CD4-positive, alpha-beta T cell treated with Interleukin-2 at 100 ng/mL for 4 hours (primary cell): ENCODE data around the gene CDH12.
"Not testable (repeated sequence)": the region's sequence is repeated elsewhere in the genome, so short reads cannot be mapped to it uniquely, and the experiment has no call there.

Experiments
- DNase-seq: peaks from one replicate; pipeline ENCODE4 v3.0.0-alpha.2; 2020; ENCODE audit warnings: low spot score

The CDH12 gene

DNA sequence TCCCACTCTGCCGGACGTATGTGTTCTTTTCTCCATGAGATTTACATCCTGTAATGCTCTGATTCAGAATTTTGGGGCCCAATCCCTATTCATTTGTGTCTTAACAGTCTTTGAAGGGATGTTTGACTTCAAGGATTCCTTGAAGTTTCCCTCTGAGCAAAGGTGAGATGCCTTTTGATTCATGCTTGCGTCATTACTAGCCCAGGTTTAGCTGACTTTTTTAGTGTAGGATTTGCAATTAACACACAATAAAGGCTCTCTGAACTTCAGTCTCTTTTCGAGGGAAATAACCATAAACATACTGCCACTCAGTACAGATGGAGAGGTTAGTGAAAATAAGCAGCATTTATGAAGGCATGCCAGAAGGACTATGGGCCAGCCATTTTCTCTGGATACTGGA, 842.3 kb downstream of the CDH12 start:
- not testable (repeated sequence) for DNase-seq

DNA sequence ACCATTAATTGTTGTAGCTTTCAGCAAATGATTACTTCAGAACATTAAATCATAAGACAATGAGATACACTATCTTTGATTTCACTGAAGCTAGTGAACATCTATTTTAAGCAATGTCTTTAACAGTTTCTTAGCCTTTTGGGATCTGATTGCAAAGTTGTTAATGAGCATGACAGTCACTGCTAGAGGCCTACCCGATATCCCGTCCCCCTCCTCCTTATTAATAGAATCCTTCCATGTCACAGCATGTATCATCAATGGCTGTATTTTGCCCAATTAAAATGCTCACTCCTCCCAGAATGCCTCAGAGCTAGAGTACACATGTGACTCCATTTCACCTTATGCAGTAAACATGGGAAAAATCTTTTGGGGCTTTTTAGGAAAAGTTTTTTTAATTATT, 852.0 kb downstream of the CDH12 start:
- DNase-seq = not testable (repeated sequence)

DNA sequence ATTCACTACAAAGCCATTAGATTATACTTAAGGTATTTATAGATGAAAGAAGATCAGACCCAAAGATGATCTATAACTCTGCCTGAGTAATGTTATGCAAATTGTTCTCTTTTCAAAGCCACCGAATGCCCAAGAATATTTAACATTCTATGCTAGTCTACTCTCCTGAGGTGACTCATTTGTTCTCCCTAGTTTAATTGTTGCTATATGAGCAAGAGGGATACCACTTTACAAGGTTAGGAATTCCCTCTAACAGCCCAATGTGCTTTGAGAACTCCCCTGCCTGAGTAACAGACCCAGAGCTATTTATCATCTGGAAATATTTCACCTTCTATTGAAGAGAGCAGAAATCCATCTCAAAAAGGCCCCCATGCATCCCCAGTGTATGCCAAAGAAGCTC, 867.3 kb downstream of the CDH12 start:
- DNase-seq = not testable (repeated sequence)

DNA sequence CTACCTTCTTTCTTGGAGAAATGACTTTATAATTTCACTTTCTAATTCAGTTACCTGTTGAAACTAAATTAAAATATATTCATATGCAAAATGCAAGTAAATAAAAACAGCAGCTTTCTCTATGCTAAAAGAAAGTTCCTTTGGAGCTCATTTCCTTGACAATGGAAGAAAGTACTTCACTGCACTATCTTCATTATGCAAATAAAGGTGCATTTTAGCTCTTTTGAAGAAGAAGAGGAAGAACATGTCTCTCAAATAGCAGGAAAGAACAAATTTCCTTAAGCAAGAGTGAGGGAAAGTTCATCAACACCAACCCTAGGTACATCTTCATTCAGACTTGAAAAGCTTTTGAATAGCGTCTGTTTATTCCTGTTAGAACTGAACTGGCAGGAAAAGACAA, 901.6 kb downstream of the CDH12 start:
- not testable (repeated sequence) for DNase-seq

DNA sequence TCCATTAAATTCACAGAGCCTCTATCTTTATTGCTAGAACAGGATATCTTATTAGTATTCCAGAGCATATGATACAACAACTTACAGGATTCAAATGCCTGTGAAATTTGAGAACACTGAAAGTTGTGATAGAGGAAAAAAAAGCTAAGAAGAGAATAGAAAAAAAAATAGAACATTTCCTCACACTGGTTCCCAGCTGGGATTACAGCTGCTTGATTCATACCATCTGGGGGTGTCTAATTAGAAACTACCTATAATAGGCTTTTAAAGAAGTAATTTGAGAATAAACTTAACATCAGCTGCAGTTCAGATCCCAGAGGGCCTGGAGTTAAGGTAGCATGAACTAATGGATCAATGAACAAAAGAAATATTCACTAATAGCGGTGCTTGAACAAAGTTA, 922.0 kb downstream of the CDH12 start:
- DNase-seq = no peak

DNA sequence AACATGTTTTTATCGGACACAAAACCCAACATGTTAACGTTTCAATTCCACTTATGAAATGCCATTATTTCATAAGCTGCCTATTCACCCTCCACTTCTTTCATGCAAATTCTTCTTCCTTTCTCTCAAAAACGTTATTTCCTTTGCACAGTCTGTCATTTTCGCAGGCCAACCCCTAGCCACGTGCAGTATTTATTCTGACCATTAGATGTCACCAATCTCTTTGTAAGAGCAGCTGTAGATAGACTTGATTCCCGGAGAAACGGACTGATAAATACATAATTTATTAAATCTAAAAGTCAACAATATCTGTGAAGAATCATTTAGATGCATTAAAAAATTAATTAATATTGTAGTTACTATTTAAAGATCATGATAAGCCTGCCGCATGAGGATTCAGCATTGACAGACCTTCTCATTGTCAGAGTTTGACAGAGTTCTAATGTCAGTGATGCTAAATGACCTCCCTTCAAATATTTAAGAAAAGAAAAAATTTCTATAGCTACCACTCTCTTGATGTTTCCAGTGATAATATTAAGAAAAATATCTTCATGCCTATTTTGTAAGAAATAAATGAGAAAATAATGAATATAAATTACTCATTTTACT, 933.6 kb downstream of the CDH12 start:
- no peak for DNase-seq

DNA sequence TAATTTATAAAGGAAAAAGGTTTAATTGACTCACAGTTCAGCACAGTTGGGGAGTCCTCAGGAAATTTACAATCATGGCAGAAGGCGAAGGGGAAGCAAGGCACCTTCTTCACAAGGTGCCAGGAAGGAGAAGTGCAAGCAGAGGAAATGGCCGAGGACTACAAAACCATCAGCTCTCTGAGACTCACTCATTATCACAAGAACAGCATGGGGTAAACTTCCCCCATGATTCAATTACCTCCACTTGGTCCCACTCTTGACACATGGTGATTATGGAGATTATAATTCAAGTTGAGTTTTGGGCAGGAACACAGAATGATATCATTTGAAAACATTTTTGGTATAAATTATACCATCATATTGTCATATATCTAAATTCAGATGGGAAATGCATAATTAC, 934.7 kb downstream of the CDH12 start:
- DNase-seq = no peak

DNA sequence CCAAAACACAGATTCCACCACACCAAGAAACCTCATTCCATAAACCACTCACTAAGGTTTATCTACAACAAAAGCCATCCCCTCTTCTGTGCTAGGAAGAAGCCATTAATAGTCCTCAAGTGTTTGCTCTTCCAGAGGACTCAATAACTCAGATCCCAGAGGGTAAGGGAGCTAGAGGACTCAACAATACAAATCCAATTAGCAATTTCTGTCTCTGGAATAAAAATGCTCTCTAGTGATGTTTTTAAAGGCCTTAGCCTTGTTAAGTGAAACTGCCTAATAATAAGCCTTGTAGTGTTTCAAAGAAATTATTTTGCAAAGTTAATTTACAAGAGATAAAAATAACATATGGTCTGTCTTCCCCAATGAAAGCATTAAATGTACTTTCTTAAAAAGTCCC, 942.4 kb downstream of the CDH12 start:
- no peak for DNase-seq

DNA sequence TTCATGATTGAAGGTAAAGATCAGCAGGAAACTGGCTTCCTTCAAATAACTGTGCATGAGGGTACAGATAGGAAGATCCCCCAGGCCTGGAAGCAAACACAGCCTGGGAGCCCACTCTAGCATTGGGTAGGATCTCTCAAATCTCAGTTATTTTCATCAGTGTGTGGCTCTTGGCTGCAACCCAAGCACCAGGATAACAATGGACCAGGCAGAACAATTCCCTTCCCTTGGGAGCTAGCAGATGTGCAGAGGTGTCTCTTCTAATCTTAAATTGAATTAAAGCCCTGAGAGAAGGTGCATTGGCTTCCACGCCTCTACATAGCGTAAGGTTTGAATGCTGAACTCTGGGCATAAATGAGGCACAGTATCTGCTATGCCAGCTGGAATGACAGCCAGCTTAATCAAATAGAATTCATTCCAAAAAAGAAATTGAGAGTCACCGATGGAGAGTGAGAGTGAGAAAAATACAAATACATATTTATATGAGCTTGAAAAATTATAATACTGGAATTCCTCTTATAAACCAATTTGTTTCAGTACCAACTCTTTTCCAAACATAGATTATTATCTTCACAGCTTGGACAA, 957.3 kb downstream of the CDH12 start:
- DNase-seq = no peak

DNA sequence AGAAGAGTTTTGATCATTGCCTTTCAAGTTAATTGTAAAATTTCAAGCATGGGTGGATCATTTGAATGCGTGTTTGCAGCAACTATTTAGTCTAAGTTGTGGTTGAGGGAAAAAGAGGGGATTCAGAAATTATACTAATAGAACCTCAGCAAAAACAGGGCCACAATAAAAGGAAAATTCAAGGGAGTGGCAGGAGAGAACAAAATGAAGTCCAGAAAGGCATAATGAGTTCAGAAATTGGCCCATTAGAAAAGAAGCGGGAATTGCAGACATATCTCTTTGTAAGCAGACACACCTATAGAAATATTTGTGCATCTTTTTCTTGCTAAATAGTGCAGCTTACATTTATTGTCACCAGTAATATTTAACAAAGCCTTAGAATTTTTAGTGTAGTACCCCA, 960.0 kb downstream of the CDH12 start:
- no peak for DNase-seq

DNA sequence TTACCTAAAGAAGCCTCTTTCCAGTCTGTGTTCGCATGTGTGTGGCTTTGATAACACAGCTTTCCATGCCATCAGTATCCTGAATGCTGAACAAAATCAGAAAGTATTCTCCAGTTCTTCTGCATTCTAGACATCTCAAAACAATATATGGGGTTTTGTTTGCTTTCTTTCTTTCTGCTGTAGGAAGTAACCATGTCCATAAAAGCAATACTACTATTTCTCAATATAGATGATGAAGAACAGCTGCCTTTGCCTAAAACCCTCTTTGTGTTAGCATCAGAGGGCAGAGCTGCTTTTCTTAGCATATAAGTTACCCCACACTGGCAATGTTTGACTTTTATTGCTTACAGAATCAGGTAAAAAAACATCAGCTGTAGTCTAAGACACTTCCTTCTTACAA, 963.6 kb downstream of the CDH12 start:
- DNase-seq = no peak

DNA sequence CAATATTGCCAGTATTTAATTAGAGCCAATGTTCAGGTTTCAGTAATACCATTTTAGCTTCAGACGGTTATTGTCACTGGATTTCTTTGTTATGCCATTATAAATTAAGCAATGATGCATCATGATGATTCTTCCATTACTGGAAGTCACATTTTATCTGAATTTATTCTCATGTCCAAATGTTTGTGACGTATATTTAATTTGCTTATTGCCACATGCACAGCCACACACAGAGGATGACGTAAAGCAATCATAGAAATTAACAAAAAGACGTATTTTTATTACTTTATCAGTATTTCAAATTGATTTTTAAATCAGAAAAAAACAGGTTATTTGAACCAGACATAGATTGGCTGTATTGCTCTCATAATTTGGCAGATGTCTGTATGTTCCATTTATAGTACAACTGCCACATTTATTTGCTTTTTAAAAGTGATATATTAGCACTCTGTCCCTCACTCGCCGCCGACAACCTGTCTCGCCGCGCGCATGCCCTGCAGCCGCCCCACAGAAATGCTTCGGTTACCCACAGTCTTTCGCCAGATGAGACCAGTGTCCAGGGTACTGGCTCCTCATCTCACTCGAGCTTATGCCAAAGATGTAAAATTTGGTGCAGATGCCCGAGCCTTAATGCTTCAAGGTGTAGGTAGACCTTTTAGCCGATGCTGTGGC, 970.9 kb downstream of the CDH12 start:
- no peak for DNase-seq

DNA sequence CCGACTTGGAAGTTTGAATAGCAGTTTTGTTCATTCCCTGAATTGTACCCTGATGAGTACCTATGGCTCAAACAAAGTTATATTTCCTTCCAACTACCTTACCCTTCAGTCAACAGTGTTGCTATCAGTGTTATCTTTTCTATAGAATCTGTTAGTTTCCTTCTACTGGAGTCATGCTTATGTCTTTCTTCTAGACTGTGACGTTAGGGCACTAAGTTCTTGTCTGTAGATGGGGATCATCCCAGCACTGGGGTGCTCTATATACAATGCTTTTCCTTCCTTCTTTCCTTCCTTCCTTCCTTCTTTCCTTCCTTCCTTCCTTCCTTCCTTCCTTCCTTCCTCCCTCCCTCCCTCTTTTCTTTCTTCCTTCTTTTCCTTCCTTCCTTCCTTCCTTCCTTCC, 973.0 kb downstream of the CDH12 start:
- DNase-seq = no peak

DNA sequence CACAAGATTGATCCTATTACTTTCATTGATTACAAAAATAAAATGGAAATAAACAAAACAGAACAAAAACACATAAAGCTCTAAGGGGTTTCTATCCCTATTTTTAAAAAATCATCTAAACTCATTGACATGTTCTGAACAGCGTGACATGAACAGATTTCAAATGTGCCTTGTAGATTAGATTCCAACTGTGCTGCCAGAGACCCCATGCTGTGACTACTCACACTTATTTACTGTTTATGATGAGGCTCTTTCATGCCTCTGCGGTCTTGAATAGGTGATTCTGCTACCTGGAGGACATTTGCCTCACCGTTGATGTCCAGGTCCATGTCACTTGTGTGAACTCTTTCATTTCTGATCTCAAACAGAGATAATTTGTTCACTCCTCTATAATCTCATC, 990.2 kb downstream of the CDH12 start:
- DNase-seq = no peak

DNA sequence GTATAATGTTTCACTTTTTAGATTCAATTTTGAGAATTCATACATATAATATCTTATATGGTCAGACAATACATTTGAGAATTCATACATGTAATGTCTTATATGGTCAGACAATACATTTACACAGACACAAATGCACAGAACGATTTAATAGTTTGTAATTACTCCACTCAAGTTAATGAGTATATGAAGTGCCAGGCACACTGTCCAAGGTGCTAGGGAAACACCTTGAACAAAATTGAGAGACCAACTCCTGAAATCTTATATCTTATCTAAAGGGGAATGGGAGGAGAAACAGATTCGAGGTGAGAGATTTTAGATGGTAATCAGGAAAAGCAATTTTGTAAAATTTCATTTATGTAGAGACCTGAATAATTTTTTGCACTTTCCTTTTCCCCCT, 994.7 kb downstream of the CDH12 start:
- no peak for DNase-seq

DNA sequence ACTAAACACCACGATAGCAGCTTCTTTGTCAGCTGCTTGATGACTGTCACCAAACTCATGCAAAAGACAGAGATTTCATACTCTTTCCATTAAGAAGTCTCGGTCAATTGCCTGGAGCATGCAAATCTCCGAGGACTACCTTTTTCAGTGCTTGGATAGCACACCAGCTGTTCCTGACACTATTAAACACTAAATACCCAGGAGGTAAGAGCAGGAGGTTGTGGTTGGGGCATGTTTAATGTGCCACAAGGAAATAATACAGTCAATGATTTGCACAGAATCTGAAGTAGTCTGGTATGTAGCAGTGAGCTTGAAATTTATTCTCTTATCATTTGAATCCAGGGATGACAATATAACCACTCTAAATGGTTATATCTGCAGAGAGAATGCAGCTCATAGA, 996.2 kb downstream of the CDH12 start:
- DNase-seq = no peak

DNA sequence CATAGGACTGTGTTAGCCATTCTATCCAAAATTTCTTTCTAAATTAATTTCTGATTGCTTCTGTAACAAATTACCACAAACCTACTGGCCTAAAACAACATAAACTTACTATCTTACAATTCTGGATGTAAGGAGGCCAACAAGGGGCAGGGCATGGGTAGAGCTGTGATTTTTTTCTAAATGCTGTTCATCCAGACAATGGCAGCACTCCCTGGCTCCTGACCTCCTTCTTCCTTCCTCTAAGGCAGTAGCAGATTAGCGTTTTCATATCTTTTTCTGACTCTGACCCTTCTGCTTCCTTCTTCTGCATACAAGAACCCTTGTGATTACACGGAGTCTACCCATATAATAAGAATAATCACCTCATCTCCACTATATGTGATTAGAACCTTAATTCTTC, 1005.8 kb downstream of the CDH12 start:
- no peak for DNase-seq

DNA sequence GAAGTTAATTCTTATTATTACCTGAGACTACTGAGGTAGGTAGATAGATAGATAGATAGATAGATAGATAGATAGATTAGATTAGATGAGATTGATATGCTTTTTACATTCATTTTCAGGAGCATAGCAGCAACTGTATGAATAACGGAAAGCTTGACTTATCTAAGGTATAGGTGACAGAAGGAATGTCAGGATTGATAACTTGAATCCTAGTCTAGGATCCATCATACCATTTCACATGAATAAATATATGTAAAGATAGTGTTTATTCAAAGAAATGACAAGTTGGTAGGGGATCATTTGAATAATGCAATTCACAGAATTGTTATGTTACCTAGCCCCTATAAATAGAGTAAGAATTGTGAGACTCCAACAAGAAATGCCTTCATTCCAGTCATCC, 1008.2 kb downstream of the CDH12 start:
- DNase-seq = no peak

DNA sequence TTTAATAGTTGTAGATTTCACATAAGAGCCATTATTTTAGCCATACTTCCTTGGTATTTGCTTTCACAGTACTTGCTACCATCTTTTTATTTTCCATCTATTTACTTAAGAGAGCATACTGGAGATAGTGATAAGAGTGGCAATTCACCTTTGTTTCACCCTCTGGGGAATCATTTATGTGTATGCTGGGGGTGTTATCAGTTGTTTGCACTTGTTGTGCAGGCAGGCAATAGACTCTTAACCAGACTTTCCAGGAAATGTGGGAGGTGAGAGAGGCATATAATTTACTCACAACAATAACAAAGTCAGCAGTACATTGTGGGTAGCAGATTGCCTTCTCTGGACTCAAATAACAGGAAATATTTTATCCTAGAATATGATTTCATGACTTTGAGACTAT, 1018.3 kb downstream of the CDH12 start:
- no peak for DNase-seq

DNA sequence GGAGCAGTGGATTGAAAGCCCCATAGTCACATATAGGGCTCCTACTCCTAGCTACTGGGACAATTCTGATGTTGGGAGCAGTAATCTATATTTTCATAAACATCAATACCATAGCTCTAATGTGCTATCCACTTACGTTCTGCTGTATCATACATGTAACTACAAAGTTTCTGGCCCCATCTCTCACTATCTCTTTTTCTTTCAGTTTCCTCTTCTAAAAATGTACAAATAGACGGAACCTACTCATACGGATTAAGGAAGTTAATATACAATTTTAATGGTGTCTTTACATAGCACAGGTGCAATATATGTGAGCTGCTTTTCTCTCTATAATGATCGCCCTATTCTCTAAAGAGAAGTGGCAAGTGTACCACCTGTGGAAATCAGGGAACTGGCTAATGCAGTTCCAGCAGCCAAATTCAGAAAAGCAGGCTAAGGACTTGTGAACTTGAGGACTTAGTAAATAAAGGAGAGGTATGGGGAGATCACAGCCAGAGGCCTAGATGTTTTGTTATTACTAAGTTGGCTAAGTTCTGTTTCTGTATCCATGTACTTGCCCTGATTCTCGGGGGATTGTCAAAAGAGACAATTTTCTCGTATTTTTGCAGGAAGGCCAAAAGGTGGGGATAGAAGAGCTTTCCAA, 1021.9 kb downstream of the CDH12 start:
- DNase-seq = no peak

DNA sequence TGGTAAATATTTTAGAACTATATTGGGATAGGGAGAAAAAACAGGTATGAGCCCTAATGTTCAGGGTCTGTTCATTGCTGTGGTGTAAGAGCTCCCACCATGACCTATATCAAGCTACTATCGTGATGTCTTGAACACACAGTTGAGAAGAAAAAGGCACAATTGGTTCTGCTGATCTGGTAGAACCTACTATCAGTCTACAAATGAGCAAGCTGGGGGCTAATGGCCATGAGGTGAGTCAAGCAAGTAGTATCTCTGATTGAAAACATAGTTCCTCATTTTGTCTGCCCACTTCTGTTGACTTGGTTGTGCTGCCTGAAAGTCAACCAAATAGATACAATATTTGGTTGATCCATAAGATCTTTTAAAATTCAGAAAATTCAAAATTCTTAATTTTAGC, 1026.3 kb downstream of the CDH12 start:
- DNase-seq = no peak

DNA sequence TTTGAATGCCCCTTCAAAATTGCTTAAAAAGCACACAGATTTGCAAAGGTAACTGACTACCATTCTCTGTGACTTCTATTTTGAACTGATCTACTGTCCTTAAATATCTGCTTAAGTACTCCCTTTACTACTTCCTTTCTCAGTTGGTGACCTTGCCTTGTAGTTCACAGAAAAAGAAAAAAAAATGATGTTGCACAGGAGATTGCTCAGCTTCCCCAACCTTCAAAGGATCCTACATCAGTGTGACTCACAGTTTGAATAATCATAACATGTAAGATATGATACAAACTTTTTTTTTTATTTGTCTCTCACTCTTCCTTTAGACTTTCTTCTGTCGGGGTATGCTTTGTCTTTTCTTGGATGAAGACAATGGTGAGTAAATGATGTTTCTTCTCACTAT, 1029.6 kb downstream of the CDH12 start:
- DNase-seq = no peak

DNA sequence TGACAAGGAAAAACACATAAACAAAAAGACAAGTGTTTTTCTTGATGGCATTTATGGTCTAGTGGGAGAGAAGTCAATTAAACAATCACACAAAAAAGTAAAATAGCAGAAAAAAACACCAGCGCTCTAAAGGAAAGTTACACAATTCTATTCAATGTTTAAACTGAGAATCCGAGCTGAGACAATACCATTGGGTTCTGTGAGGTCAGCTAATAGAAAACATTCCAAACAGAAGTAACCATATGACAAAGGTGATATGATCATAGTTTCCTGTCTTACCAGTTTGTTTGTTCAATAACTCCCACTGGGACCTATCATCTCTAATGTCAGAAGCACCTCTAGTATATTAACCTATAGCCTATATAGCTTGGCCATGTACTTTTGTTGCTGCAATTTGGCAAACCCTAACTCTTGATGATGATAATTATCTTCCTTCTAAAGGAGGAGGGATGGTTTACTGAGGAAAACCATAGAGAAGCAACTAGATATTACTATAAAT, 1030.0 kb downstream of the CDH12 start:
- DNase-seq = no peak
